AG09309 (cell line): ENCODE data around the gene WFIKKN2.

Source experiments
- DNase-seq: peaks from one replicate; pipeline ENCODE4 v3.0.0-alpha.2; 2010; ENCODE audit warnings: low read depth
- H3K4me3 ChIP-seq: 2 replicates; pipeline ENCODE4 v1.5.1; 2011; ENCODE audit warnings: mild to moderate bottlenecking, low read depth, low read length, moderate library complexity; ENCODE audit not compliant: control insufficient read depth
- CTCF ChIP-seq: IDR thresholded peaks from 2 replicates; pipeline ENCODE4 v1.5.1; 2011; ENCODE audit warnings: mild to moderate bottlenecking, low read depth, low read length, inconsistent platforms; ENCODE audit not compliant: insufficient read depth, control insufficient read depth; ENCODE audit errors: missing control alignments

Gene WFIKKN2

GRCh38 chr17:50835301-50836234, at the start of gene WFIKKN2:
Gene WFIKKN2 (plus strand): TSS chr17:50835586. CDS start chr17:50835938, 352 bp downstream.
- no peak for DNase-seq
- TF ChIP-seq CTCF = no peak

GRCh38 chr17:50785946-50786570, 49.3 kb upstream of the WFIKKN2 start:
- no peak for TF ChIP-seq CTCF
- DNase-seq = peak; percentile 13
- H3K4me3 ChIP-seq = no peak overlapping the region

More at GRCh38 chr17:50835301-50836234, at the start of gene WFIKKN2:
- H3K4me3 ChIP-seq = no peak within 1 kb of the TSS

- no peak for DNase-seq
- no peak overlapping the region for H3K4me3 ChIP-seq
- TF ChIP-seq CTCF = no peak
Measured at GRCh38 chr17:50787106-50787505, 48.3 kb upstream of the WFIKKN2 start.

GRCh38 chr17:50790618-50791017, 44.8 kb upstream of the WFIKKN2 start:
- DNase-seq = no peak
- no peak overlapping the region for H3K4me3 ChIP-seq
- TF ChIP-seq CTCF = no peak

- TF ChIP-seq CTCF = no peak
- no peak overlapping the region for H3K4me3 ChIP-seq
- DNase-seq = no peak
Measured at GRCh38 chr17:50792132-50792531, 43.3 kb upstream of the WFIKKN2 start.

GRCh38 chr17:50793007-50793406, 42.4 kb upstream of the WFIKKN2 start:
- TF ChIP-seq CTCF = no peak
- no peak for DNase-seq
- no peak overlapping the region for H3K4me3 ChIP-seq
